Ovary (tissue), 3 donors: Measurements from ENCODE around the gene GNE.

Experiments used
- CTCF ChIP-seq, 3 donors: fragments of 450-650 bp in 2 of 3; fragments of 200-600 bp in 1 of 3; IDR thresholded peaks; one replicate each; pipeline versions ENCODE4 v1.5.1 to v1.8.0; 2016 to 2022; ENCODE audit warnings: antibody characterized with exemption in 3 of 3, mild to moderate bottlenecking in 1 of 3
- EP300 ChIP-seq: sonication (generic); formaldehyde crosslinking; IDR thresholded peaks from one replicate; pipeline ENCODE4 v1.6.1; 2017; ENCODE audit warnings: antibody characterized with exemption
- POLR2A ChIP-seq: fragments of 450-650 bp; IDR thresholded peaks from one replicate; pipeline ENCODE4 v1.6.1; 2017; ENCODE audit warnings: antibody characterized with exemption, mild to moderate bottlenecking, moderate library complexity
- donor health status: DM: no; HTN: no; CAD: no.

GRCh38 chr9:36275060-36275459 lies 16.8 kb upstream of the GNE start:
- TF ChIP-seq CTCF (IDR thresholded peaks at IDR 0.05) (no peak), POLR2A (no peak), EP300 (no peak)
